AG09319 (cell line): ENCODE measurements around the gene UNC5B.

Source experiments
- DNase-seq: peaks from one replicate; pipeline ENCODE4 v3.0.0-alpha.2; 2010; ENCODE audit warnings: low read depth; ENCODE audit errors: extremely low read depth
- TF ChIP-seq, protein P1 (sequence below): IDR thresholded peaks from 2 replicates; pipeline ENCODE4 v1.5.1; 2011; ENCODE audit warnings: low read depth, mild to moderate bottlenecking, inconsistent platforms, low read length, moderate library complexity

Gene UNC5B

DNA sequence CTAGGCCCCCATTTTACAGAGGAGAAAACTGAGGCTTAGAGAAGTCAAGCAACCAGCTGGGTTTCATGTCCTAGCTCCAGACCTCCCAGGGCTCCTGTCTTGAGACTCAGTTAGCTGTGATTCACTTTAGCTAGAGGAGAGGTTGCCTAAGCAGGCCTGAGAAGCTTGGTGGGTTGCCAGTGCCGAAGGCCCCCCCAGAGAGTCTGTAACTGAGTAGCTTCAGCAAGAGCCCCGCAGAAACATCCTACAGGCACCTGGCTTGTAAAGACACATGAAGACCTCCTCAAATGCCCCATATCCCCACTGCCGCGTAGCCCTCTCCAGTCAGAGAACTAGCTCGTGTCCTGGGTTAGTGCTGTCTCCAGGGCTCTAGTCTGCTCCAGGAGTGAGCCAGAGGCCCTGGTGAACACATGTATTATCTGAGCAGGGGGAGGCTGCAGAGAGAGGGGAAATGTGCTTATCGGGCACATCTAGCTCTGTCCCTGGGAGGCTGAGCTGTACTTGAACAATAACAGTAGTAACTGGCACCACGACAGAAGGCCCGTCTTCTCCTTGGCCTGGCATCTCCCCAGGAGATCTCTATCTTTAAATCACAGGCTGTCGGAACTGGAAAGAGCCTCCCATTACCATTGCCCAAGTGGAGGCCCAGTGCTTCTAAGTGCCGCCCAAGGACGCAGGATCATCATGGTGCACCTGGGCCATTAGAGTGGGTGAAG is 28.9 kb downstream of the UNC5B start:
- TF ChIP-seq, protein P1, sequence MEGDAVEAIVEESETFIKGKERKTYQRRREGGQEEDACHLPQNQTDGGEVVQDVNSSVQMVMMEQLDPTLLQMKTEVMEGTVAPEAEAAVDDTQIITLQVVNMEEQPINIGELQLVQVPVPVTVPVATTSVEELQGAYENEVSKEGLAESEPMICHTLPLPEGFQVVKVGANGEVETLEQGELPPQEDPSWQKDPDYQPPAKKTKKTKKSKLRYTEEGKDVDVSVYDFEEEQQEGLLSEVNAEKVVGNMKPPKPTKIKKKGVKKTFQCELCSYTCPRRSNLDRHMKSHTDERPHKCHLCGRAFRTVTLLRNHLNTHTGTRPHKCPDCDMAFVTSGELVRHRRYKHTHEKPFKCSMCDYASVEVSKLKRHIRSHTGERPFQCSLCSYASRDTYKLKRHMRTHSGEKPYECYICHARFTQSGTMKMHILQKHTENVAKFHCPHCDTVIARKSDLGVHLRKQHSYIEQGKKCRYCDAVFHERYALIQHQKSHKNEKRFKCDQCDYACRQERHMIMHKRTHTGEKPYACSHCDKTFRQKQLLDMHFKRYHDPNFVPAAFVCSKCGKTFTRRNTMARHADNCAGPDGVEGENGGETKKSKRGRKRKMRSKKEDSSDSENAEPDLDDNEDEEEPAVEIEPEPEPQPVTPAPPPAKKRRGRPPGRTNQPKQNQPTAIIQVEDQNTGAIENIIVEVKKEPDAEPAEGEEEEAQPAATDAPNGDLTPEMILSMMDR, result no peak
- no peak for DNase-seq

DNA sequence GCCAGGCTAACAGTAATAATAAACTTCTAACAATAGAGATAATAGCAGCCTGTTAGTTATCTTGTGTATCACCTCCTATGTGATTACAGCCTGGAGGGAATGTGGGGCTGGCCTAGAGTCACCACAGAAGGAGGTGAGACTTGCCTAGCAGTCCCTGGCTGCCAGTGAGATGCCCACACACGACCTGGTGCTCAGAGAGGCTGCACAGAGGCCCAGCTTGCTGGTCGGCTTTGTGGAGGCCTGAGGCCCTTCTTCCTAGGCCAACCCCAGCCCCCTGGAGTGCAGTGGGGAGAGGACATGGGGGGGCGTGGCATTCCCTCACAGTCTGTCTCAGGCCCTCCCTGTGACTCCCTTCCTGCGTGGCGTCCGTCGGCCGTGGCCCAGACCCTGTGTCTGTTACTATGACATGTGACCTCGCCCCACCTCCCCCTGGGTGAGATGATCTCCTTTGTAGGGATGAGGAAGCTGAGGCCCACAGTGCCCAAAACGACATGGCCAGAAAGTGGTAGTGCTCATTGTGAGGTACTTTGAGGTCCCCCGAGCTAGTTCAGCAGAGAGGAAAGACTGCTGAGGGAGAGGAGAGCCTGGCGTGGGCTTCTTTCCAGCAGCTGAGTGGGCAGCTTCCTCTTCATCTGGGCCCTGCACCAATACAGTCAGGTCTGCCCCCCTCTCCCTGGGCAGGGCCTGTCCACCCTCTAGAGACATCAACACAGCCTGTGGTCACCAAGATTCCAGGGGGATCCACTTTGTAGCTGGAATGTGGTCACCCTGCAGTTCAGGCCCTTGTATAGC is 29.7 kb downstream of the UNC5B start:
- no peak for DNase-seq
- TF ChIP-seq, protein P1, result no peak

DNA sequence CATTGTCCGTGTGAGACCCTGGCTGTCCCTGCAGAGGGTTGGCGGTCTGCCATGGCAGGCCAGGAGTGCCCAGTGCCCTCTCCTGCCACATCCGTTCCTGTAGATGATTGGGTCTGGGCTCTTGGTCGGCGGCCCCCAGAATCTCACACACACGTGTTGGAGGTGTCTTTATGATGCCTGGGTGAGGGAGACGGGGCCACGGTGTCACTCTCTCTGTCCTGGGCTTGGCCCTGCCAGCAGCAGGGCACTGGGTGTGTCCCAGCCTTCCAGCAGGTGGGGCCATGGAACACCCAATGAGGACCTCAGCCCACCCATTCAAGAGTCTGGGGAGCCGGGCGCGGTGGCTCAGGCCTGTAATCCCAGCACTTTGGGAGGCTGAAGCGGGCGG is 30.2 kb downstream of the UNC5B start:
- TF ChIP-seq, protein P1, result no peak
- DNase-seq, result no peak

DNA sequence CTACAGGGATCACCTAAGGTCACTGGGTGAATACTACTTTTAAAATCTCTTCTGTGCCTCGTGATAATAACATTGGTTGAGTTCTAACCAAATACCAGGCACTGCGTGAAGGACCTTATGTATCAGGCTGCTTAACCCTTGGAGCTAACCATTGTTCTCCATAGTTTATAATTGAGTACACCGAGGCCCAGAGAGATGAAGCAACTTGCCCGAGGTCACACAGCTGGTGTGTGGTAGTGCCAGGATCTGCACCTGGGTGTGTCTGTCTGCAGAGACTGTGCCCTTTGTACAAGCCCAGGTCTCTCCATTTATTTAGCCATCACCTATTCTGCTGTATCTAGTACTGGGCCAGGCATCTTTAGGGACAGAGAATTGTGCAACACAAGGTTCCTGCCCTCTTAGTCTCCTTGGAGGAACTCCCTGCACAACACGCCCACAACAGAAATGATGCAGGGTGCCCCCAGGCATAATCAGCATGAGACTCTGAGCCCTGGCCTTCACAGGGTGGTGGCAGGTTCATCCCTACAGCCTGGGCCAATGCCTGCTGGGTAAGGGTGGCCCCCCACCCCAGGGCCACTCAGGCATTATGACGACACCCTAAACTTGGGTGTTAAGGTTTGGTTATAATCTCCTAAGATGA is 31.5 kb downstream of the UNC5B start:
- no peak for DNase-seq
- TF ChIP-seq, protein P1, result no peak

DNA sequence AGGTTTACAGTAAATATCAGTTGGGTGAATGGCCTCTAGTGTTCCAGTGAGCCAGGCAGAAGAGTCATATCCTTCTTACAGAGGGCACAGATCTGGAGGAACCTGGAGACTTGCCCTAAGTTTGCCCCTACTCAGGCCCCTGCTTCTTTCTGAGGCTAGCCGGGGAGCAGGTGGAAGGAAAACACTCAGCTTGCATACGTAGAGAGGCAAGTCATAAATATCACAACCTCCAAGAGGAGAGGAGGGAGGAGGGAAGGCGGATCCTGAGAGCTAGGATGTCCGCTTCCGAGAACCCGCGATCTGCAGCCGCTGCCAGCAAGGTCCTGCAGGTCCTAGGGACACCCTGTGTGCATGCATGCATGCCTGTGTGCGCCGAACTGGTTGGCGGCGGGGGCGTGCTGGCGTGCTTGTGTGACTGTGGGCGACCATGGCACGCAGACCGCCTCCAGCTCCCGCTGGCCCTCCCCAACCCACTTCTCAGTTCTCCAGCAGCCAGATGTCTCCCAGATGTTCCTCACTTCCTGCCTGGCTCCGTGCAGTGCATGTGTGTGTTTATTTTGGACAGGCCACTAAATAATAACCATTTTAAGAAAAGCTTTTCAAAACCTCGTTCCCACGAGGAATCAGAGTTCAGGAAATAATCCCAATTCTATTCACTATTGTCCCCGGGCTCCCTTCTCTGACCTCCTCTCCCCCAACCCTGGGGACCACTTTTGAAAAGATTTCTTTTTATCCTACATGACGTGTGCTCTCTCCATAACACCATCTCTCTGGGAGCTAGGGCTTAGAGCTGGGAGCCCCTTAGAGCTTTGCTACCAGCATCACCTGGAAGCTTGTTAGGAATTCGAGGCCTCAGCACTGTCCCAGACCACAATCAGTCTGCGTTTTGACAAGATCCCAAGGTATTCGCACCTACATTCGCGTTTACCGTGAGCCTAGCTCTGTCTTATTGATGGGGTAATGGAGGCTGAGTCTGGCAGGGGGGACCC is 32.4 kb downstream of the UNC5B start:
- TF ChIP-seq, protein P1, result no peak
- peak; percentile 91 for DNase-seq

DNA sequence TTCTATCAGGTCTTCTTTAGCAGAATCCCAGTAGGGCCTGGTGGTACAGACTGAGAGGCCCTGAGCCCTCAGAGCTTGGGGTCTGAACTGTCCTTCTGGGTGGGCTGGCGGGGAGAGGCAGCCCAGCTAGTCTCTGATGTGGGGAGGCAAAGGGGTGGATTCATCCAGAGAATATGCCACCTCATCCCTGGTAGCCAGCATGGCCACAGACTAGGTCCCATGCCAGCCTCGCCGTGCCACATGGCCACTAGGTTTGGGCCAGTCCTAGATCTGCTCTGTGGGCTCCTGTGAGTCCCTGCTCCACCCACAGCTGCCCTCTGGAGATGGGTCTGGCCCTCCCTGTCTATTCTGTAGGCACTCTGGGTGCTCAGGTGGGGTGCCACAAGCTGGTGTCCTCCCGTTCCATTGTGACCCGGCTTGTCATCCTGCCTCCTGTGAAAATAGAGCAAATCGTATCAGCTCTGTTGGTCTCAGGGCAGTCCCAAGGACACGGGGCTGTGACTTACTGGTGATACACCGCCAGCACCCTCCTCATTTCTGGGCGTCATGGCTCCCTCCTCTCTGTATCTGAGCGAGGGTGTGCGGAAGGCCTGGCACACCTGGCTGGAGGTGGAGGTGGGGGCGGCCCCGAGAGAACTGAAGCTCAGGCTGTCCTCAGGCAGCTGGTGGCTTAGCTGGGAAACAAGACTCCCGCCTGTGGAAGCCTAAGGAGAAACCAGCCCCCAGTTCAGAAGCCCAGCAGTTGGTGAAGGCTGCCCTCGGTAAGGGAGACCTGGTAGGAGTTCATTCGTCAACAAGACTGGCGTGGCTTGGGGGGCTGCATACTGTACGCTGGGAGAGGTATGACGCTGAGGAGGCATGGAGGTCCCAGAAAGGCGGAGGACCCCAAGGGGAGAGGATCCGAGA is 33.3 kb downstream of the UNC5B start:
- TF ChIP-seq, protein P1, result no peak

More for the DNA sequence above, 33.3 kb downstream of the UNC5B start:
- DNase-seq, result no peak
